MM.1S (cell line): Measurements from ENCODE around the gene EME2.

ENCODE experiments used
- DNase-seq: peaks from one replicate; pipeline ENCODE4 v3.0.0-alpha.2; 2015
- H2AFZ ChIP-seq: fragments of 300-600 bp; sonication (generic); 2 replicates; pipeline ENCODE4 v1.6.0; 2016; ENCODE audit warnings: antibody characterized with exemption, low read length
- H3F3A ChIP-seq: fragments of 300-600 bp; sonication (generic); 2 replicates; pipeline ENCODE4 v1.6.1; 2016; ENCODE audit warnings: mild to moderate bottlenecking, antibody characterized with exemption, low read length, moderate library complexity, mixed read lengths; ENCODE audit not compliant: insufficient read depth
- H3K27ac ChIP-seq: fragments of 300-600 bp; sonication (generic); 2 replicates; pipeline ENCODE4 v1.5.1; 2016; ENCODE audit warnings: mild to moderate bottlenecking, low read length
- H3K27me3 ChIP-seq: fragments of 300-600 bp; sonication (generic); replicated peaks from 2 replicates; pipeline ENCODE4 v1.6.0; 2016; ENCODE audit warnings: low read length; ENCODE audit not compliant: insufficient read depth
- H3K36me3 ChIP-seq: fragments of 300-600 bp; sonication (generic); replicated peaks from 2 replicates; pipeline ENCODE4 v1.6.1; 2016; ENCODE audit warnings: mild to moderate bottlenecking, low read length, mixed read lengths; ENCODE audit not compliant: insufficient read depth
- H3K4me1 ChIP-seq: fragments of 300-600 bp; sonication (generic); 2 replicates; pipeline ENCODE4 v1.6.1; 2016; ENCODE audit warnings: low read length, mixed read lengths
- H3K4me2 ChIP-seq: fragments of 300-600 bp; sonication (generic); 2 replicates; pipeline ENCODE4 v1.6.0; 2016; ENCODE audit warnings: low read depth, low read length
- H3K4me3 ChIP-seq: fragments of 300-600 bp; sonication (generic); 2 replicates; pipeline ENCODE4 v1.5.1; 2016; ENCODE audit warnings: low read length, mixed read lengths
- H3K79me2 ChIP-seq: fragments of 300-600 bp; sonication (generic); 2 replicates; pipeline ENCODE4 v1.6.1; 2016; ENCODE audit warnings: mixed run types, low read length, mixed read lengths
- H3K9ac ChIP-seq: fragments of 300-600 bp; sonication (generic); 2 replicates; pipeline ENCODE4 v1.6.1; 2016; ENCODE audit warnings: low read length, mixed read lengths
- H3K9me2 ChIP-seq: fragments of 300-600 bp; sonication (generic); replicated peaks from 2 replicates; pipeline ENCODE4 v1.6.1; 2016; ENCODE audit warnings: mild to moderate bottlenecking, low read length, mixed read lengths; ENCODE audit not compliant: insufficient read depth
- H3K9me3 ChIP-seq: fragments of 300-600 bp; sonication (generic); replicated peaks from 2 replicates; pipeline ENCODE4 v1.6.1; 2016; ENCODE audit warnings: mild to moderate bottlenecking, low read length, mixed read lengths; ENCODE audit not compliant: insufficient read depth
- H4K20me1 ChIP-seq: fragments of 300-600 bp; sonication (generic); 2 replicates; pipeline ENCODE4 v1.6.1; 2016; ENCODE audit warnings: mild to moderate bottlenecking, low read length, moderate library complexity, mixed read lengths; ENCODE audit not compliant: insufficient read depth
- CTCF ChIP-seq: fragments of 300-600 bp; sonication (generic); IDR thresholded peaks from 2 replicates; pipeline ENCODE4 v1.5.1; 2016; ENCODE audit warnings: antibody characterized with exemption, low read length, mixed read lengths
- EZH2 ChIP-seq: fragments of 300-600 bp; sonication (generic); optimal IDR thresholded peaks from 2 replicates; pipeline ENCODE3; 2017; ENCODE audit warnings: low read depth, mild to moderate bottlenecking, antibody characterized with exemption, low read length, mixed read lengths
- EZH2phosphoT487 ChIP-seq: fragments of 300-600 bp; sonication (generic); IDR thresholded peaks from 2 replicates; pipeline ENCODE4 v1.6.1; 2018; ENCODE audit warnings: antibody characterized with exemption, low read length

Gene EME2

GRCh38 chr16:1816396-1817275 is 44.0 kb downstream of the EME2 start:
- Histone ChIP-seq H3K79me2 (peaks cover 6% of the 10 kb centered on the region; the same call in 1 of the 2 replicates), H3F3A (no peaks in the 10 kb centered on the region), H3K27ac (no peak overlapping the region), H3K4me1 (no peaks in the 10 kb centered on the region), H3K4me3 (no peak overlapping the region), H3K27me3 (no peaks in the 10 kb centered on the region), H3K9ac (no peak overlapping the region), H4K20me1 (no peaks in the 10 kb centered on the region), H3K9me2 (no peaks in the 10 kb centered on the region), H2AFZ (no peak overlapping the region), H3K9me3 (no peaks in the 10 kb centered on the region), H3K4me2 (no peak overlapping the region), H3K36me3 (no peaks in the 10 kb centered on the region)
- no peak for DNase-seq
- no peak for TF ChIP-seq EZH2phosphoT487
- TF ChIP-seq CTCF, result no peak
- TF ChIP-seq EZH2, result no peak

GRCh38 chr16:1817276-1817589 is 44.6 kb downstream of the EME2 start:
- Histone ChIP-seq H3K4me1 (no peaks in the 10 kb centered on the region), H3K9me3 (no peaks in the 10 kb centered on the region), H3K27me3 (no peaks in the 10 kb centered on the region), H3K4me3 (no peak overlapping the region), H4K20me1 (no peaks in the 10 kb centered on the region), H3K9ac (no peak overlapping the region), H2AFZ (no peak overlapping the region), H3F3A (no peaks in the 10 kb centered on the region), H3K79me2 (peaks cover 7% of the 10 kb centered on the region), H3K4me2 (no peak overlapping the region), H3K9me2 (no peaks in the 10 kb centered on the region), H3K27ac (no peak overlapping the region), H3K36me3 (no peaks in the 10 kb centered on the region)
- TF ChIP-seq EZH2, result no peak
- no peak for TF ChIP-seq EZH2phosphoT487
- TF ChIP-seq CTCF, result no peak
- no peak for DNase-seq

- TF ChIP-seq EZH2phosphoT487 (no peak), CTCF (no peak), EZH2 (no peak)
- H3K4me1 ChIP-seq, result no peaks in the 10 kb centered on the region
- H2AFZ ChIP-seq, result no peak overlapping the region
- no peak overlapping the region for H3K27ac ChIP-seq
- H3F3A ChIP-seq, result no peaks in the 10 kb centered on the region
- no peaks in the 10 kb centered on the region for H3K9me3 ChIP-seq
- H3K4me2 ChIP-seq, result no peak overlapping the region
- H3K4me3 ChIP-seq, result no peak overlapping the region
- no peaks in the 10 kb centered on the region for H3K9me2 ChIP-seq
- H3K79me2 ChIP-seq, result peaks cover 12% of the 10 kb centered on the region
- DNase-seq, result no peak
- H3K27me3 ChIP-seq, result no peaks in the 10 kb centered on the region
- no peak overlapping the region for H3K9ac ChIP-seq
- H3K36me3 ChIP-seq, result no peaks in the 10 kb centered on the region
- no peaks in the 10 kb centered on the region for H4K20me1 ChIP-seq
Measured at GRCh38 chr16:1817716-1818115, 45.1 kb downstream of the EME2 start.
